Activated naive CD8-positive, alpha-beta T cell treated with anti-CD3 and anti-CD28 coated beads for 36 hours (primary cell): ENCODE data around the gene EVX1. TPM values are rescaled to one million over a fixed set of nuclear protein-coding genes. Genes with fewer than 3 reads are reported as not detected.

Source experiments
- DNase-seq: peaks from one replicate; pipeline ENCODE4 v3.0.0; 2021
- H3K27ac Mint-ChIP-seq: one replicate; pipeline ENCODE4 v1.8.0; 2022; ENCODE audit warnings: mild to moderate bottlenecking, moderate library complexity, mixed read lengths
- H3K27me3 Mint-ChIP-seq: one replicate; pipeline ENCODE4 v1.8.0; 2022; ENCODE audit warnings: mild to moderate bottlenecking, mixed read lengths
- H3K36me3 Mint-ChIP-seq: one replicate; pipeline ENCODE4 v1.8.0; 2021; ENCODE audit warnings: mild to moderate bottlenecking, mixed read lengths
- H3K4me1 Mint-ChIP-seq: one replicate; pipeline ENCODE4 v1.8.0; 2021; ENCODE audit warnings: mixed read lengths
- H3K4me3 Mint-ChIP-seq: one replicate; pipeline ENCODE4 v1.8.0; 2022; ENCODE audit warnings: mild to moderate bottlenecking, moderate library complexity, mixed read lengths
- H3K9me3 Mint-ChIP-seq: one replicate; pipeline ENCODE4 v1.8.0; 2022; ENCODE audit warnings: mixed read lengths
- total RNA-seq, 2 experiments: library from RNA; stranded (reverse); gene quantifications; one replicate each; pipeline ENCODE4 v1.2.3, GENCODE V29; 2021

Gene EVX1
- total RNA-seq, 2 experiments from 2014 or later: not detected

DNA sequence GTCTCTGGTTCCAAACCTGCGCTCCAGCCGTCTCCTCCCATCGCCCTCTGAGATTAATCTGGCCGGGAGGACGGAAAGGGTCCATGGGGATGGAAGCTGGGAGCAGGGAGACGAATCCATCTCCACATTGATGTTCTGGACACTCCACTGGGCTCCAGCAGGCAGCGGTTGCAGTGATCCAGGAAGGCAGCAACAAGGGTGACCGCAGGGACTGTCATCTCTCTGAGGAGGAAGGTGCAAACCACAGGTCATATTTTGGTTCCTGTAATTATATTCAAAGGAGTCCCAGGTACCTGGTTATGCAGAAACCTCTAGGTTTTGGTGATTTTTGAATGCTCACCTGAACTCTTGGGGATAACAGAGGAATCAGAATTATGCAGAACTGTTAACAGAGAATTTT lies 54.8 kb downstream of the EVX1 start:
- H3K9me3 Mint-ChIP-seq: peaks cover 1% of the 10 kb centered on the region
- no peak overlapping the region for H3K27ac Mint-ChIP-seq
- DNase-seq: no peak
- H3K36me3 Mint-ChIP-seq: no peaks in the 10 kb centered on the region
- peaks cover 44% of the 10 kb centered on the region for H3K27me3 Mint-ChIP-seq
- H3K4me1 Mint-ChIP-seq: no peaks in the 10 kb centered on the region
- H3K4me3 Mint-ChIP-seq: no peak overlapping the region

Other genes with a start within 250 kb of the EVX1 start
- under 1 TPM; 0.24 to 0.35 TPM for gene HOXA1, start 146.8 kb upstream of the EVX1 start, total RNA-seq
- not detected for gene HOXA2, start 140.1 kb upstream of the EVX1 start, total RNA-seq
- gene HOXA4, start 112.0 kb upstream of the EVX1 start, total RNA-seq: not detected
- not detected for gene HOXA5, start 99.1 kb upstream of the EVX1 start, total RNA-seq
- gene HOXA6, start 95.0 kb upstream of the EVX1 start, total RNA-seq: not detected
- not detected for gene HOXA3, start 90.2 kb upstream of the EVX1 start, total RNA-seq
- not detected for gene HOXA7, start 86.1 kb upstream of the EVX1 start, total RNA-seq
- gene HOXA9, start 77.3 kb upstream of the EVX1 start, total RNA-seq: not detected
- not detected for gene HOXA10, start 68.5 kb upstream of the EVX1 start, total RNA-seq
- gene HOXA11, start 57.6 kb upstream of the EVX1 start, total RNA-seq: under 1 TPM in 1 of 2 experiments, not detected in 1; 0.10 TPM
- gene HOXA13, start 42.7 kb upstream of the EVX1 start, total RNA-seq: not detected